HAP-1 (cell line): ENCODE measurements around the gene RAD51B.
"Not testable (repeated sequence)": the region's sequence is repeated elsewhere in the genome, so short reads cannot be mapped to it uniquely, and the experiment has no call there.

Experiments used
- DNase-seq, 2 experiments: peaks; one replicate each; pipeline ENCODE4 v3.0.0-alpha.2; 2016 to 2020; ENCODE audit warnings: low spot score in 2 of 2
- H3K27me3 ChIP-seq: fragments of 250-450 bp; sonication (Bioruptor Pico); 2 replicates; pipeline ENCODE4 v1.5.1; 2020; ENCODE audit warnings: low read depth, mild to moderate bottlenecking, moderate library complexity
- H3K36me3 ChIP-seq: fragments of 250-450 bp; sonication (Bioruptor Pico); replicated peaks from 2 replicates; pipeline ENCODE4 v1.5.1; 2020; ENCODE audit warnings: mild to moderate bottlenecking
- H3K4me1 ChIP-seq: fragments of 250-450 bp; sonication (Bioruptor Pico); 2 replicates; pipeline ENCODE4 v1.5.1; 2020; ENCODE audit warnings: mild to moderate bottlenecking
- H3K4me3 ChIP-seq: fragments of 250-450 bp; sonication (Bioruptor Pico); 2 replicates; pipeline ENCODE4 v1.5.1; 2020; ENCODE audit warnings: mild to moderate bottlenecking, moderate library complexity
- H3K9me3 ChIP-seq: fragments of 250-450 bp; sonication (Bioruptor Pico); 2 replicates; pipeline ENCODE4 v1.5.1; 2020; ENCODE audit warnings: mild to moderate bottlenecking, moderate library complexity
- in situ Hi-C: fragments of 300-500 bp; cut with MboI; formaldehyde crosslinking; loops from 3 replicates; pipeline ENCODE4 v1.14.3; 2020; ENCODE audit warnings: low sequenced_read_pairs, inconsistent platforms, mixed read lengths

RAD51B gene

GRCh38 chr14:67952786-67953185 is 133.2 kb downstream of the RAD51B start:
- peaks cover 5% of the 10 kb centered on the region; the same call in 1 of the 2 replicates for H3K9me3 ChIP-seq

GRCh38 chr14:67955261-67955660 is 135.7 kb downstream of the RAD51B start:
- no peaks in the 10 kb centered on the region for H3K27me3 ChIP-seq
- in situ Hi-C loops = no loop called here
- H3K4me1 ChIP-seq = no peaks in the 10 kb centered on the region
- no peaks in the 10 kb centered on the region for H3K36me3 ChIP-seq
- H3K4me3 ChIP-seq = no peak overlapping the region
- DNase-seq = no peak
- H3K9me3 ChIP-seq = no peaks in the 10 kb centered on the region

More at GRCh38 chr14:67952786-67953185, 133.2 kb downstream of the RAD51B start:
- Histone ChIP-seq H3K27me3 (no peaks in the 10 kb centered on the region), H3K4me1 (no peaks in the 10 kb centered on the region), H3K4me3 (no peak overlapping the region), H3K36me3 (no peaks in the 10 kb centered on the region)
- DNase-seq = no peak
- in situ Hi-C loops = no loop called here

- no peaks in the 10 kb centered on the region for H3K4me1 ChIP-seq
- H3K9me3 ChIP-seq = no peaks in the 10 kb centered on the region
- H3K4me3 ChIP-seq = no peak overlapping the region
- H3K36me3 ChIP-seq = no peaks in the 10 kb centered on the region
- H3K27me3 ChIP-seq = no peaks in the 10 kb centered on the region
- DNase-seq = no peak
- in situ Hi-C loops = no loop called here
Observed at GRCh38 chr14:67957946-67958345, 138.4 kb downstream of the RAD51B start.

GRCh38 chr14:67961676-67962075 is 142.1 kb downstream of the RAD51B start:
- Histone ChIP-seq H3K27me3 (no peaks in the 10 kb centered on the region), H3K4me3 (no peak overlapping the region), H3K4me1 (peaks cover 5% of the 10 kb centered on the region), H3K9me3 (no peaks in the 10 kb centered on the region), H3K36me3 (no peaks in the 10 kb centered on the region)
- in situ Hi-C loops = no loop called here
- no peak for DNase-seq

GRCh38 chr14:67962215-67962644 is 142.7 kb downstream of the RAD51B start:
- no peaks in the 10 kb centered on the region for H3K9me3 ChIP-seq
- H3K27me3 ChIP-seq = no peaks in the 10 kb centered on the region
- no peak for DNase-seq
- no peak overlapping the region for H3K4me3 ChIP-seq
- H3K4me1 ChIP-seq = peaks cover 5% of the 10 kb centered on the region
- no peaks in the 10 kb centered on the region for H3K36me3 ChIP-seq
- in situ Hi-C loops = no loop called here

- peaks cover 5% of the 10 kb centered on the region for H3K4me1 ChIP-seq
- no peak overlapping the region for H3K4me3 ChIP-seq
- in situ Hi-C loops = no loop called here
- H3K36me3 ChIP-seq = no peaks in the 10 kb centered on the region
- DNase-seq = no peak
- H3K9me3 ChIP-seq = no peaks in the 10 kb centered on the region
- no peaks in the 10 kb centered on the region for H3K27me3 ChIP-seq
Observed at GRCh38 chr14:67963545-67963944, 144.0 kb downstream of the RAD51B start.

- no peaks in the 10 kb centered on the region for H3K36me3 ChIP-seq
- H3K27me3 ChIP-seq = no peaks in the 10 kb centered on the region
- DNase-seq = peak in 1 of 2 experiments; percentile 25
- in situ Hi-C loops = no loop called here
- no peaks in the 10 kb centered on the region for H3K9me3 ChIP-seq
- no peak overlapping the region for H3K4me3 ChIP-seq
- peaks cover 5% of the 10 kb centered on the region for H3K4me1 ChIP-seq
Observed at GRCh38 chr14:67963960-67964812, 144.6 kb downstream of the RAD51B start.

GRCh38 chr14:67965696-67966095 is 146.1 kb downstream of the RAD51B start:
- Histone ChIP-seq H3K9me3 (no peaks in the 10 kb centered on the region), H3K36me3 (no peaks in the 10 kb centered on the region), H3K4me3 (no peak overlapping the region), H3K4me1 (peaks cover 5% of the 10 kb centered on the region), H3K27me3 (no peaks in the 10 kb centered on the region)
- in situ Hi-C loops = no loop called here
- no peak for DNase-seq

- Histone ChIP-seq H3K9me3 (no peaks in the 10 kb centered on the region), H3K36me3 (no peaks in the 10 kb centered on the region), H3K4me3 (no peak overlapping the region), H3K27me3 (no peaks in the 10 kb centered on the region), H3K4me1 (peaks cover 5% of the 10 kb centered on the region)
- in situ Hi-C loops = no loop called here
- no peak for DNase-seq
Observed at GRCh38 chr14:67967206-67967605, 147.6 kb downstream of the RAD51B start.

- H3K4me3 ChIP-seq, DNase-seq, H3K9me3 ChIP-seq, in situ Hi-C loops, H3K27me3 ChIP-seq, H3K4me1 ChIP-seq, H3K36me3 ChIP-seq: not testable (repeated sequence)
Observed at GRCh38 chr14:67967970-67968369, 148.4 kb downstream of the RAD51B start.

- no peak for DNase-seq
- no peak overlapping the region for H3K4me3 ChIP-seq
- in situ Hi-C loops = no loop called here
- no peaks in the 10 kb centered on the region for H3K9me3 ChIP-seq
- no peaks in the 10 kb centered on the region for H3K36me3 ChIP-seq
- no peaks in the 10 kb centered on the region for H3K27me3 ChIP-seq
- H3K4me1 ChIP-seq = no peaks in the 10 kb centered on the region
Observed at GRCh38 chr14:67970923-67971322, 151.3 kb downstream of the RAD51B start.

- no peaks in the 10 kb centered on the region for H3K4me1 ChIP-seq
- H3K36me3 ChIP-seq = no peaks in the 10 kb centered on the region
- no peaks in the 10 kb centered on the region for H3K27me3 ChIP-seq
- no peak overlapping the region for H3K4me3 ChIP-seq
- DNase-seq = no peak
- in situ Hi-C loops = no loop called here
- H3K9me3 ChIP-seq = no peaks in the 10 kb centered on the region
Observed at GRCh38 chr14:67971627-67972625, 152.3 kb downstream of the RAD51B start.

- H3K27me3 ChIP-seq = no peaks in the 10 kb centered on the region
- no peaks in the 10 kb centered on the region for H3K9me3 ChIP-seq
- in situ Hi-C loops = no loop called here
- H3K4me3 ChIP-seq = no peak overlapping the region
- no peaks in the 10 kb centered on the region for H3K36me3 ChIP-seq
- no peak for DNase-seq
- 0 out of 2 replicates have a peak, but pooled peaks cover 4% of the 10 kb centered on the region for H3K4me1 ChIP-seq
Observed at GRCh38 chr14:67973436-67973835, 153.9 kb downstream of the RAD51B start.

GRCh38 chr14:67975470-67975869 is 155.9 kb downstream of the RAD51B start:
- in situ Hi-C loops = no loop called here
- Histone ChIP-seq H3K4me3 (no peak overlapping the region), H3K36me3 (no peaks in the 10 kb centered on the region), H3K9me3 (no peaks in the 10 kb centered on the region), H3K27me3 (no peaks in the 10 kb centered on the region), H3K4me1 (0 out of 2 replicates have a peak, but pooled peaks cover 4% of the 10 kb centered on the region)
- DNase-seq = no peak
